ENCODE data around the gene MRPS25. TPM values are rescaled to one million over a fixed set of nuclear protein-coding genes. Genes with fewer than 3 reads are reported as not detected.

Gene MRPS25
- polyA plus RNA-seq, 2 of the 4 experiments (the other 2 are of a cell fraction), result 42.0 to 78.4 TPM

- no peak overlapping the region for H3K27ac ChIP-seq
- 91% methylated on average over 1 of the region's 1 CpG for WGBS (ENCODE audit: missing lambda C conversion rate)
- DNase-seq (ENCODE audit: low read depth in 1 of 2, low spot score in 1 of 2) (no peak), FAIRE-seq (no peak), ATAC-seq (no peak)
- no peaks in the 10 kb centered on the region for H3K9me3 ChIP-seq
- no peak overlapping the region for H3K4me2 ChIP-seq
- POLR2A ChIA-PET, result interaction anchor here (1.5 kb wide), 1 partner anchor 30 kb away, joined by 3 read pairs; the partner anchor contains the start of gene RBSN
- H3K4me3 ChIP-seq, result no peak overlapping the region
- no peak for TF ChIP-seq RFX5 (IDR thresholded peaks at IDR 0.05)
- no peak for TF ChIP-seq NPAS2 (CRISPR knock-in tag; IDR thresholded peaks at IDR 0.05; ENCODE audit: borderline replicate concordance)
- no peak for TF ChIP-seq NFE2L2 (conservative IDR thresholded peaks at IDR 0.05; ENCODE audit: low read length)
- TF ChIP-seq CBX8 (IDR thresholded peaks at IDR 0.05), result no peak
- TF ChIP-seq FOXS1 (CRISPR knock-in tag; IDR thresholded peaks at IDR 0.05), result no peak
- TF ChIP-seq ZFP36 (IDR thresholded peaks at IDR 0.05; ENCODE audit: borderline replicate concordance, partially characterized antibody), result no peak
- TF ChIP-seq EHMT2 (IDR thresholded peaks at IDR 0.05; ENCODE audit: low read depth), result no peak
- CTCF ChIA-PET, result interaction anchor here (0.8 to 3.0 kb wide), 5 partner anchors 8 to 143 kb away, joined by 3 to 10 read pairs (median 4); partner anchors contain the start of gene RBSN
- H3K4me1 ChIP-seq, result no peaks in the 10 kb centered on the region; the same call in 2 of the 3 replicates
Observed at GRCh38 chr3:15069441-15069840, 4.3 kb upstream of the MRPS25 start.

GRCh38 chr3:15066467-15066866, 1.4 kb upstream of the MRPS25 start:
- Histone ChIP-seq H3K4me2 (no peak overlapping the region), H3K9me3 (no peaks in the 10 kb centered on the region), H3K4me3 (no peak overlapping the region), H3K27ac (no peak overlapping the region), H3K4me1 (peaks cover 12% of the 10 kb centered on the region)
- DNase-seq (ENCODE audit: low read depth in 1 of 2, low spot score in 1 of 2) (no peak), FAIRE-seq (no peak), ATAC-seq (no peak)
- TF ChIP-seq BCL3 (IDR thresholded peaks at IDR 0.05) (no peak), ELK1 (IDR thresholded peaks at IDR 0.05; ENCODE audit: low read depth, low read length) (no peak), HDAC2 (IDR thresholded peaks at IDR 0.05) (no peak), RCOR1 (IDR thresholded peaks at IDR 0.05; ENCODE audit: low read depth, low read length) (no peak), FOXS1 (CRISPR knock-in tag; IDR thresholded peaks at IDR 0.05) (no peak), SREBF2 (IDR thresholded peaks at IDR 0.05) (no peak), RARB (CRISPR knock-in tag; IDR thresholded peaks at IDR 0.05) (no peak), MAFK (IDR thresholded peaks at IDR 0.05; ENCODE audit: partially characterized antibody) (no peak), E2F6 (IDR thresholded peaks at IDR 0.05; ENCODE audit: borderline replicate concordance, low read depth) (no peak), ZSCAN20 (CRISPR knock-in tag; IDR thresholded peaks at IDR 0.05) (no peak), CHD4 (IDR thresholded peaks at IDR 0.05; ENCODE audit: borderline replicate concordance) (no peak), POLR2A (IDR thresholded peaks at IDR 0.05; ENCODE audit: low read length) (no peak), FOSL2 (IDR thresholded peaks at IDR 0.05) (no peak), FOSL2 (CRISPR knock-in tag; IDR thresholded peaks at IDR 0.05) (no peak), CBX8 (IDR thresholded peaks at IDR 0.05) (no peak), CEBPB (IDR thresholded peaks at IDR 0.05) (no peak), JUNB (IDR thresholded peaks at IDR 0.05) (no peak), CHD2 (IDR thresholded peaks at IDR 0.05; ENCODE audit: low read length, partially characterized antibody) (no peak)
- ChIA-PET CTCF (interaction anchor here (0.7 to 1.0 kb wide), 2 partner anchors 29 to 84 kb away, joined by 3 read pairs; no protein-coding TSS in a partner anchor), POLR2A (no interaction called here)
- WGBS (ENCODE audit: missing lambda C conversion rate), result 94% methylated on average over 3 of the region's 3 CpGs

GRCh38 chr3:15065550-15066007, 464 bp upstream of the MRPS25 start:
- peaks cover 12% of the 10 kb centered on the region for H3K4me1 ChIP-seq
- ChIA-PET POLR2A (interaction anchor here (0.6 to 1.5 kb wide), 6 partner anchors 8 to 141 kb away, joined by 3 to 7 read pairs (median 4); no protein-coding TSS in a partner anchor), CTCF (no interaction called here)
- no peaks in the 10 kb centered on the region for H3K9me3 ChIP-seq
- H3K4me3 ChIP-seq, result peak overlapping the region; percentile 87
- WGBS (ENCODE audit: missing lambda C conversion rate), result 51% methylated on average over 16 of the region's 16 CpGs
- ATAC-seq (peak; percentile 2 to 6; a peak in 3 of 6 replicates), DNase-seq (ENCODE audit: low read depth in 1 of 2, low spot score in 1 of 2) (no peak), FAIRE-seq (no peak)
- peak overlapping the region; percentile 92 to 93; a peak in 5 of 6 replicates for H3K27ac ChIP-seq
- H3K4me2 ChIP-seq, result peak overlapping the region; percentile 89
- no peak for TF ChIP-seq SMC3 (IDR thresholded peaks at IDR 0.05)
- no peak for TF ChIP-seq ESRRA (IDR thresholded peaks at IDR 0.05; ENCODE audit: borderline replicate concordance, low read length)
- TF ChIP-seq CEBPB (IDR thresholded peaks at IDR 0.05), result no peak
- no peak for TF ChIP-seq POLR2AphosphoS2 (conservative IDR thresholded peaks at IDR 0.05; ENCODE audit: low read length)
- no peak for TF ChIP-seq E2F6 (IDR thresholded peaks at IDR 0.05; ENCODE audit: borderline replicate concordance, low read depth)
- no peak for TF ChIP-seq HEYL (CRISPR knock-in tag; IDR thresholded peaks at IDR 0.05)
- no peak for TF ChIP-seq TFCP2L1 (CRISPR knock-in tag; IDR thresholded peaks at IDR 0.05)
- no peak for TF ChIP-seq ZFP36 (IDR thresholded peaks at IDR 0.05; ENCODE audit: borderline replicate concordance, partially characterized antibody)
- TF ChIP-seq CHD2 (IDR thresholded peaks at IDR 0.05; ENCODE audit: low read length, partially characterized antibody), result no peak
- TF ChIP-seq HES2 (IDR thresholded peaks at IDR 0.05), result no peak
- no peak for TF ChIP-seq MYC (IDR thresholded peaks at IDR 0.05; ENCODE audit: borderline replicate concordance, low read length)
- TF ChIP-seq NFE2L2 (conservative IDR thresholded peaks at IDR 0.05; ENCODE audit: low read length), result no peak
- no peak for TF ChIP-seq CTCF (IDR thresholded peaks at IDR 0.05)
